ENCODE measurements around the gene DDX42. TPM values are rescaled to one million over a fixed set of nuclear protein-coding genes. Genes with fewer than 3 reads are reported as not detected.

DDX42 gene
- total RNA-seq, 4 donors from 2014 or later, result 106 to 154 (median 123) TPM

Other genes starting within 250 kb of the DDX42 start
- gene DCAF7, start 223.7 kb upstream of the DDX42 start, total RNA-seq, result 10 to 100 TPM; 25.5 to 33.3 (median 28.2) TPM
- 10 to 100 TPM in 3 of 4 donors, 1 to 10 TPM in 1; 9.8 to 18.0 (median 13.3) TPM for gene TACO1, start 173.3 kb upstream of the DDX42 start, total RNA-seq
- gene MAP3K3, start 151.8 kb upstream of the DDX42 start, total RNA-seq, result 100 to 1,000 TPM in 1 of 4 donors, 10 to 100 TPM in 3; 62.8 to 107 (median 71.7) TPM
- gene LIMD2, start 74.0 kb upstream of the DDX42 start, total RNA-seq, result 10 to 100 TPM in 3 of 4 donors, 1 to 10 TPM in 1; 7.5 to 40.2 (median 25.2) TPM
- 10 to 100 TPM; 38.0 to 45.8 (median 43.2) TPM for gene STRADA, start 32.4 kb upstream of the DDX42 start, total RNA-seq
- gene CCDC47, start 573 bp upstream of the DDX42 start, total RNA-seq, result 10 to 100 TPM; 43.7 to 62.0 (median 51.0) TPM
- 100 to 1,000 TPM in 2 of 4 donors, 10 to 100 TPM in 2; 62.1 to 116 (median 103) TPM for gene PSMC5, start 53.3 kb downstream of the DDX42 start, total RNA-seq
- gene FTSJ3, start 53.5 kb downstream of the DDX42 start, total RNA-seq, result 10 to 100 TPM; 32.8 to 69.3 (median 43.2) TPM
- 100 to 1,000 TPM; 241 to 402 (median 302) TPM for gene SMARCD2, start 68.5 kb downstream of the DDX42 start, total RNA-seq
- gene CSH2, start 99.5 kb downstream of the DDX42 start, total RNA-seq, result not detected
- not detected for gene GH2, start 107.8 kb downstream of the DDX42 start, total RNA-seq
- not detected for gene CSH1, start 122.4 kb downstream of the DDX42 start, total RNA-seq
- not detected for gene CSHL1, start 137.1 kb downstream of the DDX42 start, total RNA-seq
- gene GH1, start 144.7 kb downstream of the DDX42 start, total RNA-seq, result not detected
- gene CD79B, start 158.2 kb downstream of the DDX42 start, total RNA-seq, result 10 to 100 TPM in 2 of 4 donors, 1 to 10 TPM in 2; 8.6 to 10.9 (median 9.9) TPM
- gene SCN4A, start 198.7 kb downstream of the DDX42 start, total RNA-seq, result 1 to 10 TPM in 2 of 4 donors, under 1 TPM in 2; 0.21 to 2.4 (median 1.1) TPM
- 1 to 10 TPM in 1 of 4 donors, under 1 TPM in 2, not detected in 1; 0.20 to 1.3 (median 0.63) TPM for gene PRR29, start 224.2 kb downstream of the DDX42 start, total RNA-seq
- gene ICAM2, start 246.5 kb downstream of the DDX42 start, total RNA-seq, result 10 to 100 TPM; 18.0 to 95.1 (median 36.3) TPM